Measurements from ENCODE around the gene TOMM70.
"Not testable (repeated sequence)": the region's sequence is repeated elsewhere in the genome, so short reads cannot be mapped to it uniquely, and the experiment has no call there.

The TOMM70 gene

GRCh38 chr3:100400780-100401673 is at the start of gene TOMM70, which contains the start of gene LNP1:
TOMM70 (minus strand) TSS chr3:100401089; CDS start chr3:100400949, 140 bp downstream.
LNP1 (plus strand) TSS chr3:100401539; CDS start chr3:100429730, 28,191 bp downstream.
- peak; percentile 85 for DNase-seq (ENCODE audit: low read depth)

GRCh38 chr3:100449214-100449613 is 48.3 kb upstream of the TOMM70 start:
- no peak for DNase-seq (ENCODE audit: low read depth)

- no peak for DNase-seq (ENCODE audit: low read depth)
Measured at GRCh38 chr3:100448079-100448478, 47.2 kb upstream of the TOMM70 start.

- not testable (repeated sequence) for DNase-seq (ENCODE audit: low read depth)
Measured at GRCh38 chr3:100447067-100447466, 46.2 kb upstream of the TOMM70 start.

GRCh38 chr3:100443690-100444089 is 42.8 kb upstream of the TOMM70 start:
- DNase-seq (ENCODE audit: low read depth): no peak

GRCh38 chr3:100440895-100441294 is 40.0 kb upstream of the TOMM70 start:
- no peak for DNase-seq (ENCODE audit: low read depth)

GRCh38 chr3:100438623-100438974 is 37.7 kb upstream of the TOMM70 start:
- DNase-seq (ENCODE audit: low read depth): no peak

- DNase-seq (ENCODE audit: low read depth): no peak
Measured at GRCh38 chr3:100437721-100438622, 37.1 kb upstream of the TOMM70 start.

- no peak for DNase-seq (ENCODE audit: low read depth)
Measured at GRCh38 chr3:100436951-100437350, 36.1 kb upstream of the TOMM70 start.

GRCh38 chr3:100429187-100429716 is 28.4 kb upstream of the TOMM70 start:
- no peak for DNase-seq (ENCODE audit: low read depth)

GRCh38 chr3:100427699-100428098 is 26.8 kb upstream of the TOMM70 start:
- no peak for DNase-seq (ENCODE audit: low read depth)

GRCh38 chr3:100426067-100426682 is 25.3 kb upstream of the TOMM70 start:
- DNase-seq (ENCODE audit: low read depth): no peak

GRCh38 chr3:100425316-100425715 is 24.4 kb upstream of the TOMM70 start:
- no peak for DNase-seq (ENCODE audit: low read depth)

- DNase-seq (ENCODE audit: low read depth): no peak
Measured at GRCh38 chr3:100424261-100424660, 23.4 kb upstream of the TOMM70 start.

GRCh38 chr3:100423611-100424010 is 22.7 kb upstream of the TOMM70 start:
- DNase-seq (ENCODE audit: low read depth): no peak

GRCh38 chr3:100420885-100421284 is 20.0 kb upstream of the TOMM70 start:
- no peak for DNase-seq (ENCODE audit: low read depth)

- no peak for DNase-seq (ENCODE audit: low read depth)
Measured at GRCh38 chr3:100419406-100419805, 18.5 kb upstream of the TOMM70 start.

GRCh38 chr3:100416863-100417262 is 16.0 kb upstream of the TOMM70 start:
- no peak for DNase-seq (ENCODE audit: low read depth)

- no peak for DNase-seq (ENCODE audit: low read depth)
Measured at GRCh38 chr3:100416176-100416575, 15.3 kb upstream of the TOMM70 start.

- no peak for DNase-seq (ENCODE audit: low read depth)
Measured at GRCh38 chr3:100413613-100414012, 12.7 kb upstream of the TOMM70 start.

- no peak for DNase-seq (ENCODE audit: low read depth)
Measured at GRCh38 chr3:100412912-100413590, 12.2 kb upstream of the TOMM70 start.
